HuH-7 (cell line): ENCODE data around the gene GRM8.

Experiments used
- DNase-seq: peaks from one replicate; pipeline ENCODE4 v3.0.0; 2011; ENCODE audit warnings: low spot score

The GRM8 gene

DNA sequence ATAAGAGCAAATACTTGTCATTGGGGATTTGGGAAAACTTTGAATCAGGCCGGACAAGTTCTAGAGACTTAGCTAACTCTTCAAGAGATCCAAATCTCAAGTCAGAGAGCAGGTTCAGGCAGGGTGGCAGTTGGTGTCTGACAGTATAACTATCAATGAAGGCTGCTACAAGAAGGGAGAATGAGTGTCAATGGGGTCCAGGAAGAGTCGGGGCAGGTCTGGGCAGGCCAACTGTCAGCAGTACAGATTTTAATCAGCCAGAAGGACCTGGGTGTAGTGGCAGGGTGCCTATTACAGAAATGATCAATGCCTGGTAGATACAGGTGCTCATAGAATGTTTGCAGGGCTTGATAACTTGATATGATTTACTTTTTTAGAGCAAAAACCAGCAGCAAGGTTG lies 751.1 kb downstream of the GRM8 start:
- DNase-seq = no peak

DNA sequence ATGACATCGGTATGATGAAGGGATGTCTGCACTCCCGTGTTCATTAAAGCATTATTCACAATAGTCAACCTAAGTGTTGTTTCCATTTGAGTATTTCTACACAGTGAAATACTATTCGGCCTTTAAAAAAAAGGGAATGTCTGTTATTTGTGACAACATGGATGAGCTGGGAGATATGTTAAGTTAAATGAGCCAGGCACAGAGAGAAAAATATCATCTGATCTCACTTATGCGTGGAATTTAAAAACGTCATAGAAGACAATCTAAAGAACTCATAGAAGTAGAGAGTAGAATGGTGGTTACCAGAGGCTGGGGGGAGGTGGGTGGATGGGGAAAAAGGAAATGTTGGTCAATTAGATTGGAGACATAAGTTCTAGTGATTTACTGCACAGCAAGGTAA lies 753.3 kb downstream of the GRM8 start:
- DNase-seq = no peak

DNA sequence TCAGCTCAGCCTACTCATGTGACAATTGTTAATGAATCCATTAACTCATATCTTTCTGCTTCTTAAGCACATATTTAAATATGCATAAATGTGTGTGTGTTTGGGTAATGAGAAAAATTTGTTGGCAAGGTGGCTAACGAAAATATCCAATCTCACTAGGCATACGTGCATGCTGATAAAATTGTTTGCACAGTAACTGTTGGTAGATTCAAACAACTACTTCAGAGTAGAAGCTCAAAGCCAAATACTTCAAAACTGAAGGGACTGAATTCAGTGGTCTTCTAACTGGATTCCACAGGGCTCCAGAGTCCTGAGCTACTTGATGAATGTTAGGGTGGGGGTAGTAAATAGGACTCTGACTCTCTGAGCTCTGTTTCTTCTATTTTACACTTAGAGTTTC lies 757.0 kb downstream of the GRM8 start:
- DNase-seq = no peak

DNA sequence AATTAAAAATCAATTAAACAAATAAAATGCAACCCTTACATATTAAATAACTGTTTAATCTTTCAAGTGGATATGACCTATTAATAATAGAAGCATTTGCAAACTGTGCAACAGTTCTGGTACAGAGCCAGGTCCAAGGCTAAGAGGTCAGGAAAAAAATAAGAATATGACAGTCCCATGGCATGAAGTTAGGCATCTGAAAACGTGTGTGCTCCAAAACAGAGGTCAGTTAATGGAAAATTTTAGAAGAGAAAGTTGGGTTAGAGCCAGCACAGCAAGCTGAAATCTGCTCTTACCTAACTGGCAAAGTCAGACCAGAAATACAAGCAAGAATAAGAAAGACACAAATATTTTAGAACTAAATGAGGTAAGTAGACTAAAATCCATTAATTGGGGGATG lies 757.7 kb downstream of the GRM8 start:
- DNase-seq = no peak

DNA sequence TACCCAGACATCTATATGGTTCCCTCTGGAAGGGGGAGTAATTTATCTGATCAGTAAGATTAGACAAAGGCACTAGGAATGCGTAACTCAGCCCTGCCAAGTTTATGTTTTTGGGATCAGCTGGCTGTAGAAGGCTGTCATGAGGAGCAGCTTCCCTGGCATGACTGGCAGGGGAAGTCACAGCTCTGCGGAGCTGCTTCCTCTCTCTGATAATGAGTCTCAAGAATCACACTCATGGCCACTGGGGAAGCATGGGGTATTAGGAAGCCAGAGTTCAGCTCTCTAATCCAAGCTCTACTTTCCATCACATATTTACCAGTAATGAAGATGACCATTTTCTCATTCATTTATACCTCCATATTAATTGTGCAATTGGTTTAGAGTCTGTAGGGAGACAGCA lies 758.9 kb downstream of the GRM8 start:
- no peak for DNase-seq

DNA sequence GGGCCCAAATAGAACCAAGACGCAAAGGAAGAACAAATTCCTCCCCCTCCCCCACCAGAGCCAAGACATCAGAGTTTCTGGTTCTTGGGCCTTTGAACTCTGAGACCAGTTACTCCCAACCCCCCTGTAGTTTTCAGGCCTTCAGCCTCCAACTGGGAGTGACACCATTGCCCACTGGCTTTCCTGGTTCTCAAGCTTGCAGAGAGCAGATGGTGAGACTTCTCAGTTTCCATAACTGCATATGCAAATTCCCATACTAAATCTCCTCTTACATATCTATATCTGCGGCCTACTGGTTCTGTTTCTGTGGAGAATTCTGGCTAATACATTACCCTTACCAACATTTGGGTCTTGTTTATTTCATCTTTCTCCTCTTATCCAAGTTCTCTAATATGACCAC lies 762.9 kb downstream of the GRM8 start:
- no peak for DNase-seq

DNA sequence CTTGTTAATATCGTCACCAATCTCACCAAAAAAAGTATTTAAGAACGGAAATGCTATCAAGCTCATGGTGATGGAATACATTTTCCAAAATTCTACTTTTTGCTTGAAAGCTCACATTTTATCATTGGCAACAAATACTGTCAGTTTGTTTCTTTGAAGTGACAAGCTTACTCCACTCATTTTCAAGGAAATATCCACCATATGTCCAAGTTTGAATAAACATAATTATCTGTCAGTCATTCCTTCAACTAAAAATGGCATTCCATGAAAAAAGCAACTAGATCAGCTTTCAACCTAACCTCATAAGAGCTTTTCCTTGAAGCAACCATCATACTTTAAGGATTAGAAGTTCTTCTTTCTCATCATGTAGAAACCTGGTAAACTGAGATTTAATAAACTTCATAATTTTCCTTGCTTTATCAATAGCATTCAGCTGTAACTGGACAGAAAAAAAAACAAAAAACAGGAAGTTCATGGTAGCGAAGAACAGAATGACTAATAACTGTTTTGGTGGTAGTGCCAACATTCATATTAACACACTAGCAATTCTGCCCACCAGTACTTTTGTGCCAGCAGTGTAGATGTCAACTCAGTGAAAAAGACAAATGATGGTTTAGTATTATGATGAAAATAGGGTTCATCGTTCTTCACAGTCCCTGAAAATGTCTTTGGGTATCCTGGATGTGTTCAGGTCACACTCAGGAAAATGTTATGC lies 764.9 kb downstream of the GRM8 start:
- no peak for DNase-seq

DNA sequence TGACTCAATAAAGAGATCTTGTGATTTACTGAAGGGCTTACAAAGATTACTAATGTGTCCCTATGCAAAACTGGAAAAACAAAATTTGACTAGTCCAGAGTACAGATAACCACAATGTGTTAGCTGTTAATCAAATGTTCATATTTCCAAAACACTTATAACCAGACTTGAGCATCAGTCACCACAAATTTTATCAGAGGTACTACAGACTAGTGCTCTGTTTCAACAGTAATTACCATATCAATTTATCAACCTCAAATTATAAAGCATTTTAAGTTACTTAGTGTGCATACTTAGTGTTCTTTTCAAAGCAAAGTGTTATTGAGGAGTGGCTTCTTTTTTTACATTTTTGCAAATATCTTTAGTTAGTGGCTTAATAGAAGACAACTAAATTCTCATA lies 765.9 kb downstream of the GRM8 start:
- no peak for DNase-seq

DNA sequence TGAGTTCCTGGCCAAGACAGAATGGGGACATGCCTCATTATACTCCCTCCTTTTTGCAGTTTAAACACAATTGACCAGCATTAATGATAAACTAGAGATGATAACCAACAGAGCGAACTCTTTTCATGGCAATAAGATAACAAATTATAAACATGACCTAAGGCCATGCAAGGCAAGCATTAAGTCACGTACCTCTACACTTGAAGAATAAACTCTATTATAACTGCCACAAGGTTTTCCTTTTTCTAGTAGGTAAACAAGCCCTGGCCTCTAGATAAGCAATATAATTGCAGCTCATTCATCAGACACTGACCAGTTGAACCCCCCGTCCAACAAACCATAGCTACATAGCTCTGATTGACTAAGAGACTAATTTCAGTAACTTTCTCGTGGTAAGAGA lies 767.0 kb downstream of the GRM8 start:
- DNase-seq = peak; percentile 5

DNA sequence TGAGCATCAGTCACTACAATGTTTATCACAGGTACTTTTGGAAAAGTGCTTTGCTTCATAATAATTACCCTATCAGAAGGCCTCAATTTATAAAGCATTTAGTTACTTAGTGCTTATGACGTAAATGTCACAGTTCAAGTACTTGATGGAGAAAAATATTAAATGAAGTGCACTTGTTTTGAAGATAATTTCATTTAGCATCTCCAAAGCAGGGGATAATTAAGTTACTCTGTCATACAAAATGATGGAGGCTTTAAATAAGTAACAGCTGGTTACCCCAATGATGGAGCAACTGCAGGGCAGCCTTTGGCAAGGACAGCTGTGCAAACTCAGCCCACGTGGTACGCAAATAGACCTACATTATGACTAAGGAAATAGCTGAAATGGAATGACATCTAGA lies 768.8 kb downstream of the GRM8 start:
- DNase-seq = no peak

DNA sequence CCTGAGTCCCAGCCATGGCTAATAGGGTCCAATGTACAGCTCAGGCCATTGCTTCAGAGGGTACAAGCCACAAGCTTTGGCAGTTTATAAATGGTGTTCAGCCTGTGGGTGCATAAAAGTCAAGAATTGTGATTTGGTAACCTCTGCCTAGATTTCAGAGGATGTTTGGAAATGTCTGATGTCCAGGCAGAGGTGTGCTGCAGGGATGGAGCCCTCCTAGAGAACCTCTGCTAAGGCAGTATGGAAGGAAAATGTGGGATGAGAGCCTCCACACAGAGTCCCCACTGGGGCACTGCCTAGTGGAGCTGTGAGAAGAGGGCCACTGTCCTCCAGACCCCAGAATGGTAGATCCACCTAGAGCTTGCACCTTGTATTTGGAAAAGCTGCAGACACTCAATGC lies 779.9 kb downstream of the GRM8 start:
- no peak for DNase-seq

DNA sequence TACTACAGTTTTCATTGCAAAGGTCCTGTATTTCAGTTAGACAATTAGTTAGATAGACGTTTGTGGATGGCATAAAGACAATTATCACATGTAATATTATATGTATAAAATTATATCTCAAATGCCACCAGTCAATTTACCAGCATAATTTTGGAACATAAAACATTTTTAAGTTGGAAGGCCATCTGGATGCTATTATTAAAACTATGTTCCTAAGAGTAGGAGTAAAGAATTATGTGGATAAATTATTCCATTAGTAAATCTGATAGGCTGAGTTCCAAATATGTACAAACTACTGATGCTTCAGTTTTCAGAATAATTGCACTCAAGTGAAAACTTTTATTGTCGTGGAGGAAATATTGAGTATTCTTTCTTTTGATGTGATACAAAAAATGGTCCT lies 790.3 kb downstream of the GRM8 start:
- DNase-seq = no peak

DNA sequence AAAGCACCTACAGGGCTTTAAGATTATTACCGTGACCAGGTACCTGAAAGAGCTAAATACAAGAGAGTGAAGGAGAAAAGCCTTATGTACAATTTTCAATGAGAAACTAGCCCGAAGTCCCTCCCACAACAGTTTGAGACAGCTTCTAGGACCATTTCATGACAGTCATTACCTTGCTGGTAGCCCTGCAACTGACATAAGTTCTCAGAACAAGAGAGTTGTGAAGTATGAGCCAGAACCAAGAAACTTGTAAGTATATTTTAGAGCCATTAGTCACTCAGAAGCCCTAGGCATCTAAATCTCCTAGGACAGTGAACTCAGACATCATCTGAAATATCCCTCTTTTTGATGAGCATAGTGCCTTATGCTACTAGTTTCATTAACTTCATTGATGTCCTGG lies 792.1 kb downstream of the GRM8 start:
- DNase-seq = no peak

DNA sequence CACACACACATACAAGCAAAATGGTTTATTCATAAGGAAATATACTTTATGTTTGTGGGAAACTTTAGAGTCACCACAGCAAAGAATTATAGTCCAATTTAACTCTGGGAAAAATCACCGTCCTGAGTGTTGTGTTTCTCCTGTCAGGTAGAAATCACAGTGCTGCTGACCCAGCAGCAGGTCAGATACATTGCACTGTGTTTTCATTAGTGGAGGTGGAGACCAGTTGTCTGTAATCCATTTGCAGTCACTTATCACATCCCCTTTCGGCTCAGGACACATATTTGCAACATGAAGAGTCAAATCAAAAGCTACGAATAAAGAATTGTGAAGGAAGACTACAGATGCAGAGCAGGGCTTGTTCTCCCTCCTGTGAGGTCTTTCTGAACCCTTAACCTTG lies 799.6 kb downstream of the GRM8 start:
- no peak for DNase-seq

DNA sequence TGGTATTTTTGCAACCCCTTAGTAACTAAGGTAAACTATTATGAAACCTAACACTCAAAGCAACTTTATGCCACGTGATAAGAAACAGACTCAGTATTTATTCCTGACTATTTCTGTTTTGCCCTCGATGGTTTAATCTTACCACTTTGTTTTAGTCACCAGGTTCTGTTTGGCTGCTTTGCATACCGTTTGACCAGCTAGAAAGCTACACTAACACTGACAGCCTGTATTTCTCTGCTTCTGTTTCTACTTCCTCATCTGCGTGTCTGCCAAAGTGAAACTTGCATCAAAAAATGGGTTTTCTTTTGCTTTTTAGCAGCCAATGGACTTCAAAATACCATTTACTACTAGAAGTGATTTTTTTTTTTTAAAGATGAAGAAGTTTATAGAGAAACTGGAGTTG lies 802.5 kb downstream of the GRM8 start:
- no peak for DNase-seq

DNA sequence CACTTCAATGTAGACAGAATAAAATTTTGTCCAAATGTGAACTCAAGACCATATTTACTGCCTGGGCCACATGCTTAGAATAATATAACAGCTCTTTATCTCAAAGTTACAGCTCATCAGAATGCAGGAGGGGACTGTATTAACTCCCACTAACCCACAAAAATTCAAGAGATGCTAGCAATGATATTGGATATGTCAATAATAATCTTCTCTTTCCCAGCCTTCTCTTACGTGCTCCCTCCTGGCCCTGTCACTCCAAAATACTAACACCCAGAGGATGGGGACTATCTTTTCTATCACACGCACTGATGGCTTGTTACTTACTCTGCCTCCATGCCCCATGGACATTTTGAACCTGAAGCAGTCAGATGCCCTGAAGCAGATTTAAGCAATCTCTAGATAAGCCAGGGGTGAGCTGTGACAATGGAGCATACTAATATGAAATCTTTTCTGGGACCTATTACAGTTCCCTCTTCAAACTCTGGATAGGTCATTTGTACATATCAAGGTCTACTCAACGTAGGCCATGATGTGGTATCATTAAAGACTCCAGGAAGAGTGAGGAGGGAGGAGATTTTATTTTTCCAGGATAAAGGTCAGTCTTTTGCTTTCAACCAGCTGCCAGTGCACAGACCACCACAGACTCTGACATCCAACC lies 803.0 kb downstream of the GRM8 start:
- no peak for DNase-seq

DNA sequence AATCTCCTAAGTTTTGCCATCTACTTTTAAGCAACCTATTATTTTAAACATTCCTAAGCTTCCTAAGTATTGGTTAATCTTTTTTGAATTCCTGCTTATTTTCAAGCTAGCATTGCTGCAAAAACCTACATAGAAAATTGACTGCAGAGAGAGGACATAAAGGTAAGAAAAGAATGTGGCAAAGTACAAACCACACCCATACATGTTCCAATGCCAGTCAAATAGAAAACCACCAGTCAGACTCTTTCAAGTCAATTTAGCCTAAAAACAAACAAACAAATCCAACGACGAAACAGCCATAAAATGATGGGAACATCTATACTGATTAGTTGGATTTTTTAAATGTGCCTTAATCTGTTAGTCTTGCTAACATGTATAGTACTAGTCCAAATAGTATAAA lies 804.8 kb downstream of the GRM8 start:
- no peak for DNase-seq

DNA sequence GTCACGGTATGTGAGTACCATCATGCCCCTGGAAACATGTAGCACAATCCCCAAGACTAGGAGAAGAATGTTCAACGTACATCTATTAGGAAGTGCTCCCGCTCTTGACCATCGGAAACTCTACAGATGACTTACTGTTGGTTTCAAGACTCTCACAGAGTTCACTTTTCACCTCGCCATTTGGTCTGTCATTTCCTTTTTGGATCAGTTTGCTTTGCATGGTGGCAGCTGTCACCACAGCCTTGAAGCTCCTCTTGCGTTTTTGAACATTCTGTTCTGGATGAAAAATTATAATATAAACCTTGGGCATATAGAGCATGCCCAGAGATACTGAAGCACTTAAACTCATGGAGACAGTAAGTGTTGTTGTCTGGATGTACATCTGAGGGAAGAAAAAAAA lies 806.8 kb downstream of the GRM8 start:
- no peak for DNase-seq

DNA sequence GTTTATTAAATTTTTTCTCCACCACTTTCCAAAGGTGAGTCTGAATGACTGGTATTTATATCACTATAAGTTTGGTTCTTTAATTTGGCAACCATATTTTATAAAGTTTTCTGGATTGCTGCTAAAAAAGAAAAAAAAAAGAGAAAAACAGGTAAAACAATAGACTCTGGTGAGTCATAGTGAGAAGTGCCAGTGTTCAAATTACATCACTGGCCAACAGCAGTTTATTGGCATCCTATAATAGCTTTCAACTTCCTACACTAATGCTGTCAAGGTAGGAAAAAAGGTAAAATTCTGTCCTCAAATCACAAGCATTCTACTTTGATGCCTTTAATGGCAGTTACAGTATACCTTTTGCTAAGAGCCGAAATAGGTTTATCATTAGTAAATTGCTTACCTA lies 808.8 kb downstream of the GRM8 start:
- no peak for DNase-seq

DNA sequence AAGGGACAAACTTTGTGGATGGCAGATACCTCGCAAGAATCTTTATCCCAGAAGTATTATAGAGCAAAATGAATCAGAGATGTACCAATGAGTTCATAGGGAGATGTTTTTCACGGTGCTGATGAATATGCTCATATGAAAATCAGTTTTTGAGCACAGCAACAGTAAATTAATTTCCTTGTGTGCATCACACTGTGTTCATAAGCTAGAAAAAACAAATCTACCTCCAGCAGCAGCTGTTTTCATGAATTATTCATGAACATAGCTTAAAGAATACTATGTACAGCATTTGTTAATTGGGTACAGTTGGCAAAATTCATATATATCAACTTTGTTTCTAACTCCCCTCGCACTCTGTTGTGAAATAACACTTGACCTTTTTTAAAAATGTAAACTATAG lies 809.8 kb downstream of the GRM8 start:
- no peak for DNase-seq

DNA sequence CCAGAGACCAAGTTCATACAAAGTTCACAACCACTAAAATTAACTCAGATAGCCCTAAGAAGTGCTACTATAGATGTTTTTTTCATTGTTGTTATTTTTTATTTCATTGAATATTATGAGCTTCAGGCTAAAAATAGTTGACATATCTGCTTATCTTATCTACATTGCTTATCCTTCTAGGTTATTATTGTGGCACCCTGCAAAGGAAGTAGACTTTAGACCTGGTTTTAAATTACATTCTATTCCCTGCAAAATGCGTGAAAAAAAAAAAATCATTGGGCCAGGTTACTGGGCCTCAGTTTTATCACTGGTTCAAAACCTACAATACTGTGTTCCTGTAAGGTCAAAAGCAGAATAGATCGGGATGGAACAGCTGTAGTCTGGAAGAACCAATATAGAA lies 811.0 kb downstream of the GRM8 start:
- DNase-seq = no peak

DNA sequence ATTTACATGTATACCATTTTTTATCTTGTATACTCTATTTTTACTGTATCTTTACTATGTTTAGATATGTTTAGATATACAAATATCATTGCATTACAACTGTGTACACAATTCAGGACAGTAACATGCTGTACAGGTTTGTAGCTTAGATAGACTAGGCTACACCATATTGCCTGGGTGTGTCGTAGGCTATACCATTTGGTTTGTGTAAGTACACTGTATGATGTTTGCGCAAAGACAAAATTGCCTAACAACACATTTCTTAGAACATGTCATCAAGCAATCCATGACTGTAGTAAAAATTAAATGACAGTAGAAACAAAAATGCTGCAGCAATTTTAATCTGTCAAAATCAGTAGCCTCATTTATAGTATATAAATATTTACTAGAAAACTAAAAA lies 812.2 kb downstream of the GRM8 start:
- DNase-seq = no peak

DNA sequence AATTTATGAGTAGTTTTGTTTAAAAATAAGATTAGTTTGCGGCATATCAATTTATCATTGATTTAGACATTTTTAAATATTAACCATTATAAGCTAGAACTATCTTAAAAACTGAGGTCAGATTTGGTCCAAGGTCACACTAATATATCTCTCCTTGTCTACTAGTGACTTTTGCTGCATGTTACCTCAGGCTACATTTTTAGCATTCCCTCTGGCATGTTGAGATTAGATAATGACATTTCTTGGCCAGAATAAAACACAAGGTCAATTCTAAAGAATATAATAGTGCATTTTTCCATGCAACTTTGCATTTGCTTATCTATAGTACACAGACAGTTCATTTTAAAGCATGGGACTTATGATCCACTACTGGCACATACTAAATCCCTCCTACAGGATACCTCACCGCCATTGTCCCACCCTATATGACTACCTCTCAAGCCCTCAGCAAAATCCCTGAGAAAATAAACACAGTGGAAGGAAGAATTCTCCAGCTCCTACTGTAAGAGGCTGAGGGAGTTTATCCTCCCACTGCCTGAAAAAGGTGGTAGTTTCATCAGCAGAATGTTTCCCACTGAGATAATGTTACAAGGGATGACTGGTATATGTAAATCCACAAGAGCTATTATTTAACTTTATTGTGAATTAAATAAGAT lies 816.4 kb downstream of the GRM8 start:
- no peak for DNase-seq

DNA sequence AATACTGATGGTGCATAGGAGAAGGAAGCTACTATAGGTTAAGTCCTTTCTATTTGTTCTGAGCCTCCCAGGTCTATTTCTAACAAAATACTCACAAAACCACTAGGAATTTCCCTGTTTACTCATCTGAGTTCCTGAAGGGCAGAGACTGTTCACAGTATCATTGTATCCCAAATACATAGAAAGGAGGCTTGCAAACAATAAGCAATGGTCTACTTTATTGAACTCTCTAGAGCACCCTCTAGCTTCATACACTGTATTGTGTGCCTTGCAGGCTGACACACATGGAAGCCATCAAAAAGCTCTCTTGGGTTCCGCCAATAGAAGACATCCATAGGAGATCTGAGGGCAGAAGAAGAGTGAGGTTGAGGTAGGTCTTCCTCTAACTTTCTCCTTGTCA lies 826.1 kb downstream of the GRM8 start:
- peak; percentile 5 for DNase-seq
